ENCODE measurements around the gene MRGPRG. TPM values are rescaled to one million over a fixed set of nuclear protein-coding genes. Genes with fewer than 3 reads are reported as not detected.

The MRGPRG gene
- total RNA-seq, 4 donors from 2014 or later = not detected

- Histone ChIP-seq H3K4me3 (no peak overlapping the region), H3K27ac (replicated peaks in 1 of 4) (no peak overlapping the region), H3K4me1 (no peaks in the 10 kb centered on the region), H3K27me3 (peaks cover 0 to 20% (median 0%) of the 10 kb centered on the region in 4 donors), H3K9me3 (no peaks in the 10 kb centered on the region), H3K36me3 (no peaks in the 10 kb centered on the region)
- WGBS = 88% methylated on average over 17 of the region's 19 CpGs
- intact Hi-C loops (cut with DNase I) = no loop called here
- no peak for DNase-seq (ENCODE audit: extremely low spot score)
- TF ChIP-seq EP300 (IDR thresholded peaks at IDR 0.05) (no peak), POLR2A (IDR thresholded peaks at IDR 0.05; ENCODE audit: low read depth) (no peak), POLR2AphosphoS5 (IDR thresholded peaks at IDR 0.05) (no peak)
- TF ChIP-seq, protein P1, sequence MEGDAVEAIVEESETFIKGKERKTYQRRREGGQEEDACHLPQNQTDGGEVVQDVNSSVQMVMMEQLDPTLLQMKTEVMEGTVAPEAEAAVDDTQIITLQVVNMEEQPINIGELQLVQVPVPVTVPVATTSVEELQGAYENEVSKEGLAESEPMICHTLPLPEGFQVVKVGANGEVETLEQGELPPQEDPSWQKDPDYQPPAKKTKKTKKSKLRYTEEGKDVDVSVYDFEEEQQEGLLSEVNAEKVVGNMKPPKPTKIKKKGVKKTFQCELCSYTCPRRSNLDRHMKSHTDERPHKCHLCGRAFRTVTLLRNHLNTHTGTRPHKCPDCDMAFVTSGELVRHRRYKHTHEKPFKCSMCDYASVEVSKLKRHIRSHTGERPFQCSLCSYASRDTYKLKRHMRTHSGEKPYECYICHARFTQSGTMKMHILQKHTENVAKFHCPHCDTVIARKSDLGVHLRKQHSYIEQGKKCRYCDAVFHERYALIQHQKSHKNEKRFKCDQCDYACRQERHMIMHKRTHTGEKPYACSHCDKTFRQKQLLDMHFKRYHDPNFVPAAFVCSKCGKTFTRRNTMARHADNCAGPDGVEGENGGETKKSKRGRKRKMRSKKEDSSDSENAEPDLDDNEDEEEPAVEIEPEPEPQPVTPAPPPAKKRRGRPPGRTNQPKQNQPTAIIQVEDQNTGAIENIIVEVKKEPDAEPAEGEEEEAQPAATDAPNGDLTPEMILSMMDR (IDR thresholded peaks at IDR 0.05) = no peak
Measured at GRCh38 chr11:3193373-3194015, 25.1 kb downstream of the MRGPRG start.

DNA sequence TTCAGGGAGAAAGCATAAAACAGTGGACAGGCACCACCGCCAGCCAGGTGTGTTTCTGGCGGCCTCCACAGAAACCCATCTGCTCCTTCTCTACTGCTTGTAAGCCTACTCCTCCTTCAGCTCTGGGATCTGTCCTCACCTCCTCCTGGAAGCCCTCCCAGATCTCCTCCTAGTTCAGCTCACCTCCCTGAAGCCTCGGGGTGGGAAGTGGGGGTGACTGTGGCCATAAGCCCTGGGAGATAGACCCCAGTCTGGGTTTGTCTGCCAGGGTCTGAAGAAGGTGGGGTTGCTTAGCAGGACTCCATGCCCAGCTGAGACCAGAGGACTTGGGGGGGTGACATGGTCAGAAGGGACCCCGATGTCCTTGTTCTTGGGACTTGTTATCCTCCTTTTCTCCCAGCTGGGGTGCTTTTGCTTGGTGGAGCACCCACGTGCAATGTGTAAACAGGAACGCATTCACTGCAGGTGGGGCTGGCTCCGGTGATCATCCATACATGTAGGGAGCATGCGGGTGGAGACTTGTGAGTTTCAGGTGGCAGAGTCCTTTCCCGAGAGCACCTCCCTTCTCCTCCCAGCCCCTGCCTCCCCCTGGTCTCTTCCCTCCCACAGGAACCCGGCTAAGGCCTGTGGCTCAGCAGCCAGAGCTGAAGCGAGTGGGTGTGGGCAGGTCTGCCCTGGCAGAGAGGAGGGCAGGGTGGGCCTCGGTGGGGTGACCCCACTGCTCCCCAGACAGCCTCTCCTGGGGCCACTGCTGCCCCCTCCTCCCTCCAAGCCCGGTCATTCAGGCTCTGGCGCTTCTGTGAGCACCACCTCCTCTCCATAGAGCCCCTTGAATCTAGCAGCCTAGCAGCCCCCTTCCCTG is 25.9 kb downstream of the MRGPRG start:
- H3K27me3 ChIP-seq = peaks cover 0 to 15% (median 0%) of the 10 kb centered on the region in 4 donors
- no peaks in the 10 kb centered on the region for H3K36me3 ChIP-seq
- H3K9me3 ChIP-seq = no peaks in the 10 kb centered on the region
- H3K27ac ChIP-seq (replicated peaks in 1 of 4) = no peak overlapping the region
- DNase-seq (ENCODE audit: extremely low spot score) = no peak
- 85% methylated on average over 12 of the region's 14 CpGs for WGBS
- no peaks in the 10 kb centered on the region for H3K4me1 ChIP-seq
- intact Hi-C loops (cut with DNase I) = no loop called here
- no peak for TF ChIP-seq EP300 (IDR thresholded peaks at IDR 0.05)
- no peak for TF ChIP-seq POLR2A (IDR thresholded peaks at IDR 0.05; ENCODE audit: low read depth)
- TF ChIP-seq, protein P1 (IDR thresholded peaks at IDR 0.05) = no peak
- no peak for TF ChIP-seq POLR2AphosphoS5 (IDR thresholded peaks at IDR 0.05)
- H3K4me3 ChIP-seq = no peak overlapping the region

- WGBS = 92% methylated on average over 19 of the region's 19 CpGs
- no peak for DNase-seq (ENCODE audit: extremely low spot score)
- H3K27me3 ChIP-seq = peaks cover 0 to 13% (median 0%) of the 10 kb centered on the region in 4 donors
- no peak overlapping the region for H3K27ac ChIP-seq (replicated peaks in 1 of 4)
- H3K4me1 ChIP-seq = no peaks in the 10 kb centered on the region
- TF ChIP-seq, protein P1 (IDR thresholded peaks at IDR 0.05) = no peak
- TF ChIP-seq EP300 (IDR thresholded peaks at IDR 0.05) (no peak), POLR2AphosphoS5 (IDR thresholded peaks at IDR 0.05) (no peak), POLR2A (IDR thresholded peaks at IDR 0.05; ENCODE audit: low read depth) (no peak)
- no peaks in the 10 kb centered on the region for H3K9me3 ChIP-seq
- no peaks in the 10 kb centered on the region for H3K36me3 ChIP-seq
- H3K4me3 ChIP-seq = no peak overlapping the region
- intact Hi-C loops (cut with DNase I) = no loop called here
Measured at GRCh38 chr11:3191586-3192324, 26.9 kb downstream of the MRGPRG start.

DNA sequence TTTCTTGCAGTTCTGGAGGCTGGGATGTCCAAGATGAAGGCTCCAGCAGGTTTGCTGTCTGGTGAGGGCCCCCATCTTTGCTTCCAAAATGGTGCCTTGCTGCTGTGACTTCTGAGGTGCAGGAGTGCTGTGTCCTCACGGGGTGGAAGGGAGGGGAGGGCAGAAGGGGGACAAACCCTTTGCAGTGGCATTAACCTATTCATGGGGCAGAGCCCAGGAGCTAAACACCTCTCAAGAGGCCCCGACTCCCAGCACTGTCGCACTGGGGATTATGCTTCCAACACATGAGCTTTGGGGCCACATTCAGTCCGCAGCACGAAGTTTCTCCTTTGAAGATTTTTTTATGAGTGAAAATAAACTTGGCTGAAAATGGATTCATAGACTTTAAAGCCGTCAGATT is 28.0 kb downstream of the MRGPRG start:
- 93% methylated on average over 6 of the region's 6 CpGs for WGBS
- intact Hi-C loops (cut with DNase I) = no loop called here
- peaks cover 0 to 2% (median 0%) of the 10 kb centered on the region in 4 donors for H3K27me3 ChIP-seq
- no peak for DNase-seq (ENCODE audit: extremely low spot score)
- H3K27ac ChIP-seq (replicated peaks in 1 of 4) = no peak overlapping the region
- no peak for TF ChIP-seq POLR2A (IDR thresholded peaks at IDR 0.05; ENCODE audit: low read depth)
- TF ChIP-seq EP300 (IDR thresholded peaks at IDR 0.05) = no peak
- TF ChIP-seq, protein P1 (IDR thresholded peaks at IDR 0.05) = no peak
- TF ChIP-seq POLR2AphosphoS5 (IDR thresholded peaks at IDR 0.05) = no peak
- no peak overlapping the region for H3K4me3 ChIP-seq
- H3K4me1 ChIP-seq = no peaks in the 10 kb centered on the region
- H3K9me3 ChIP-seq = no peaks in the 10 kb centered on the region
- H3K36me3 ChIP-seq = no peaks in the 10 kb centered on the region

All from esophagus muscularis mucosa (tissue), 4 donors.